B cell (primary cell): ENCODE measurements around the gene ERBIN. TPM values are rescaled to one million over a fixed set of nuclear protein-coding genes. Genes with fewer than 3 reads are reported as not detected.

ENCODE experiments used
- ATAC-seq: fragments of 200-7000 bp; cut with Tn5 transposase; one replicate; pipeline ENCODE4 v1.10.0; 2021; ENCODE audit warnings: low read depth, mild to moderate bottlenecking, moderate number of reproducible peaks, moderate library complexity
- CTCF ChIA-PET: fragments of 350-600 bp; sonication (Branson Sonifier 250); formaldehyde crosslinking; loops from one replicate; lab custom pipeline; 2021; ENCODE audit warnings: antibody characterized with exemption, inconsistent platforms; lab: Charles Lee
- POLR2A ChIA-PET: fragments of 350-600 bp; sonication (Branson Sonifier 250); formaldehyde crosslinking; loops from one replicate; lab custom pipeline; 2021; ENCODE audit warnings: antibody characterized with exemption; lab: Charles Lee
- DNase-seq: peaks from one replicate; pipeline ENCODE4 v3.0.0; 2013
- H2AFZ ChIP-seq: 2 replicates; pipeline ENCODE4 v1.6.1; 2012; ENCODE audit warnings: mild to moderate bottlenecking, low read depth, low read length; ENCODE audit not compliant: insufficient read depth, poor library complexity, severe bottlenecking
- H3K27ac ChIP-seq, 2 donors: 1 replicate in 1 of 2; 2 replicates in 1 of 2; pipeline ENCODE4 v1.5.1; 2012 to 2013; ENCODE audit warnings: low read length in 2 of 2, mild to moderate bottlenecking in 2 of 2, moderate library complexity in 1 of 2
- H3K27me3 ChIP-seq, 4 experiments: fragments of 200-600 bp in 1 of 4; sonication (generic) in 1 of 4; replicated peaks in 1 of 4; 1 replicate in 2 of 4; 2 replicates in 2 of 4; pipeline versions ENCODE4 v1.6.1 to v1.7.0; 2013 to 2016; ENCODE audit warnings: low read length in 3 of 4, mild to moderate bottlenecking in 2 of 4, mixed read lengths in 1 of 4, moderate library complexity in 1 of 4; ENCODE audit not compliant: insufficient read depth in 4 of 4, control insufficient read depth in 3 of 4; ENCODE audit errors: control extremely low read depth in 1 of 4
- H3K36me3 ChIP-seq, 2 experiments: replicated peaks in 1 of 2; 1 replicate in 1 of 2; 2 replicates in 1 of 2; pipeline versions ENCODE4 v1.6.1 to v1.7.1; 2013; ENCODE audit warnings: low read length in 1 of 2; ENCODE audit not compliant: insufficient read depth in 2 of 2, control insufficient read depth in 1 of 2; ENCODE audit errors: control extremely low read depth in 1 of 2, extremely low read depth in 1 of 2
- H3K4me1 ChIP-seq, 2 donors: fragments of 200-600 bp in 1 of 2; sonication (generic) in 1 of 2; 1 replicate in 1 of 2; 2 replicates in 1 of 2; pipeline versions ENCODE4 v1.5.1 to v1.6.1; 2013 to 2017; ENCODE audit warnings: low read length in 2 of 2; ENCODE audit not compliant: control insufficient read depth in 2 of 2, insufficient read depth in 2 of 2
- H3K4me2 ChIP-seq: replicated peaks from 2 replicates; pipeline ENCODE3; 2012; ENCODE audit warnings: mild to moderate bottlenecking, low read depth, low read length; ENCODE audit not compliant: poor library complexity, severe bottlenecking
- H3K4me3 ChIP-seq, 5 experiments: fragments of 200-600 bp in 1 of 5; sonication (generic) in 1 of 5; 1 replicate in 3 of 5; 2 replicates in 2 of 5; pipeline versions ENCODE4 v1.5.1 to v1.7.0; 2011 to 2016; ENCODE audit warnings: low read length in 4 of 5, mild to moderate bottlenecking in 4 of 5, low read depth in 2 of 5, control low read depth in 1 of 5, moderate library complexity in 1 of 5; ENCODE audit not compliant: insufficient read depth in 1 of 5; ENCODE audit errors: control extremely low read depth in 1 of 5, extremely low read depth in 1 of 5
- H3K79me2 ChIP-seq: fragments of 200-600 bp; sonication (generic); one replicate; pipeline ENCODE4 v1.6.0; 2016; ENCODE audit warnings: low read length; ENCODE audit not compliant: control insufficient read depth, insufficient read depth
- H3K9ac ChIP-seq: fragments of 200-600 bp; sonication (generic); 2 replicates; pipeline ENCODE4 v1.6.1; 2017; ENCODE audit warnings: mild to moderate bottlenecking, low read length, moderate library complexity
- H3K9me3 ChIP-seq, 3 donors: one replicate each; pipeline versions ENCODE4 v1.6.1 to v1.7.1; 2013; ENCODE audit warnings: low read length in 2 of 3; ENCODE audit not compliant: control insufficient read depth in 2 of 3, insufficient read depth in 1 of 3; ENCODE audit errors: control extremely low read depth in 1 of 3
- H4K20me1 ChIP-seq: 2 replicates; pipeline ENCODE4 v1.6.0; 2012; ENCODE audit warnings: mild to moderate bottlenecking, low read length; ENCODE audit not compliant: insufficient read depth, control insufficient read depth, poor library complexity, severe bottlenecking
- H3K27ac Mint-ChIP-seq: one replicate; pipeline ENCODE4 v1.8.0; 2021; ENCODE audit warnings: mixed read lengths
- H3K27me3 Mint-ChIP-seq: one replicate; pipeline ENCODE4 v1.8.0; 2021; ENCODE audit warnings: mixed read lengths
- H3K4me1 Mint-ChIP-seq: one replicate; pipeline ENCODE4 v1.8.0; 2021; ENCODE audit warnings: mixed read lengths
- H3K4me3 Mint-ChIP-seq: one replicate; pipeline ENCODE4 v1.8.0; 2021; ENCODE audit warnings: mixed read lengths
- H3K9me3 Mint-ChIP-seq: one replicate; pipeline ENCODE4 v1.8.0; 2022; ENCODE audit warnings: mixed read lengths; ENCODE audit not compliant: insufficient read depth
- EZH2 ChIP-seq: IDR thresholded peaks from 2 replicates; pipeline ENCODE4 v1.6.1; 2012; ENCODE audit warnings: borderline replicate concordance, low read depth, mild to moderate bottlenecking, moderate library complexity, low read length; ENCODE audit not compliant: insufficient read depth, poor library complexity, severe bottlenecking
- WGBS: methylation state at CpG from one replicate; pipeline ENCODE4 v1.1.5; 2013; ENCODE audit warnings: missing lambda C conversion rate; ENCODE audit not compliant: insufficient coverage; 5-methylcytosine and 5-hydroxymethylcytosine counted together
- intact Hi-C: fragments of 100-400 bp; cut with micrococcal nuclease; formaldehyde crosslinking; loops from one replicate; pipeline ENCODE4 v1.10.0; 2022
- polyA plus RNA-seq: library from polyadenylated mRNA; depleted of rRNA; stranded (reverse); fragments of >200 nt; gene quantifications from 2 replicates; pipeline ENCODE4 v1.2.3, GENCODE V29; 2012
- total RNA-seq, 2 donors: library from RNA; stranded (reverse); fragments of 120-200 nt in 1 of 2; gene quantifications; 1 replicate in 1 of 2; 2 replicates in 1 of 2; pipeline versions ENCODE4 v1.2.3 to v1.2.4, GENCODE V29; 2013 to 2022
- TF ChIP-seq, protein P1 (sequence below): fragments of 200-600 bp; IDR thresholded peaks from one replicate; pipeline ENCODE4 v1.8.0; 2022; ENCODE audit warnings: antibody characterized with exemption, mild to moderate bottlenecking

Gene ERBIN
- total and polyA plus RNA-seq, 2 donors (not counting 1 experiment from before 2014, with no cell fraction given), result 27.7 to 106 TPM

DNA sequence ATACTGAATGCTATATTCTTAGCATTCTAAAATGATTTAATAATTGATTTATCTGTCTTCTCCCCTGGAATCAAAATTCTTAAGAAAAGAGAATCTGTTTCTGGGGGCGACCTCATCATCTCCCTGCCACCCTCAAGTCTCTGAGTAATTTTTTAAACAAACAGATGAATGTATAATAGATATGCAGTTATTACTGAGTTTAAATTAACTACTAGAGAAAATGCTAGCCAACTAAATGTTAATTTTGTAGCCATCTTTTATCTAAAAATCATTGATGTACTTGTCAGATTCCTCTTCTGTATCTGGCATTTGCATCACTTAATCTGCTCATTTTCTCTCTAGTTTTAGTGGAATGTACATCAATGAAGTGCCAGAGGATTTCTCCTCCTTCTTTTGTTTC, 87.5 kb downstream of the ERBIN start:
- Histone ChIP-seq H3K4me2 (no peak overlapping the region), H3K27ac (peak overlapping the region in 1 of 2 donors; percentile 18), H3K4me3 (no peak overlapping the region), H3K4me1 (peaks cover 15 to 24% of the 10 kb centered on the region in 2 donors), H3K36me3 (peaks cover 5 to 29% of the 10 kb centered on the region in 2 experiments), H3K9me3 (no peaks in the 10 kb centered on the region), H3K27me3 (no peaks in the 10 kb centered on the region), H4K20me1 (no peaks in the 10 kb centered on the region), H3K9ac (no peak overlapping the region), H3K79me2 (peaks cover 44% of the 10 kb centered on the region), H2AFZ (no peak overlapping the region)
- ATAC-seq, result no peak
- Mint-ChIP-seq H3K4me3 (no peak overlapping the region), H3K27me3 (no peaks in the 10 kb centered on the region), H3K9me3 (peaks cover 2% of the 10 kb centered on the region), H3K27ac (peak overlapping the region; percentile 33), H3K4me1 (peaks cover 40% of the 10 kb centered on the region)
- ChIA-PET CTCF (no interaction called here), POLR2A (no interaction called here)
- TF ChIP-seq EZH2, result no peak
- TF ChIP-seq, protein P1, sequence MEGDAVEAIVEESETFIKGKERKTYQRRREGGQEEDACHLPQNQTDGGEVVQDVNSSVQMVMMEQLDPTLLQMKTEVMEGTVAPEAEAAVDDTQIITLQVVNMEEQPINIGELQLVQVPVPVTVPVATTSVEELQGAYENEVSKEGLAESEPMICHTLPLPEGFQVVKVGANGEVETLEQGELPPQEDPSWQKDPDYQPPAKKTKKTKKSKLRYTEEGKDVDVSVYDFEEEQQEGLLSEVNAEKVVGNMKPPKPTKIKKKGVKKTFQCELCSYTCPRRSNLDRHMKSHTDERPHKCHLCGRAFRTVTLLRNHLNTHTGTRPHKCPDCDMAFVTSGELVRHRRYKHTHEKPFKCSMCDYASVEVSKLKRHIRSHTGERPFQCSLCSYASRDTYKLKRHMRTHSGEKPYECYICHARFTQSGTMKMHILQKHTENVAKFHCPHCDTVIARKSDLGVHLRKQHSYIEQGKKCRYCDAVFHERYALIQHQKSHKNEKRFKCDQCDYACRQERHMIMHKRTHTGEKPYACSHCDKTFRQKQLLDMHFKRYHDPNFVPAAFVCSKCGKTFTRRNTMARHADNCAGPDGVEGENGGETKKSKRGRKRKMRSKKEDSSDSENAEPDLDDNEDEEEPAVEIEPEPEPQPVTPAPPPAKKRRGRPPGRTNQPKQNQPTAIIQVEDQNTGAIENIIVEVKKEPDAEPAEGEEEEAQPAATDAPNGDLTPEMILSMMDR, result no peak
- DNase-seq, result no peak
- no CpG with 5 or more reads among the region's 1 CpG for whole genome bisulfite sequencing
- intact Hi-C loops, result loop anchor here (5.0 to 10.0 kb wide), 2 partner anchors 87 to 289 kb away; partner anchors contain the start of genes ERBIN, NLN and SGTB

DNA sequence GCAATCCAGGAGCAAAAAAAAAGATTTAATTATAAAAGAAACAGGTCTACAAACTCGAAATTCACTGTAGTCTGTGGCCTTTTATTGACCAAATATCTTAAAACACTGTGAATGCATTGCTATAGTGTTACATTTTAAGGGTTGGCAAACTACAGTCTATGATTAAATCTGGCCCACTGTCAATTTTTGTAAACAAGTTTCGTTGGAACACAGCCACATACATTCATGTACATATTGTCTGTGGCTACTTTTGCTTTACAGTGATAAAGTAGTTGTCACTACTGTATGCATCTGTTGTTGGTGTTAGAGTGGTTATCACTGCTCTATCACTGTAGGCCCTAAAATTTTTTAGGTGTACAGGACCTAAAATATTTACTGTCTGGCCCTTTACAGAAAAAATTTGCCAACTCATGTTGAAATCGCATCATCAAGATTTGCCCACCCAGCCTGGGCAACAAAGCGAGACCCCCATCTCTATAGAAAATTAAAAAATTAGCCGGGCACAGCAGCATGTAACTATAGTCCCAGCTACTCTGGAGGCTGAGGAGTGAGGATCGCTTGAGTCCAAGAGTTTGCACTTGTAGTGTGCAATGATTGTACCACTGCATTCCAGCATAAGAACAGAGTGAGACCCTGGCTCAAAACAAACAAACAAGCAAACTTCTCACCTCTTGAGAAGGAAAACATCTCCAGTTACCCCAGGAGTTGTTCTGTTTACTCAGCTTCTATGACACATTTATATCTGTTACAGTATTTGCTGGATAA, 89.0 kb downstream of the ERBIN start:
- 100% methylated on average over 1 of the region's 6 CpGs for WGBS
- Histone ChIP-seq H3K36me3 (peaks cover 5 to 33% of the 10 kb centered on the region in 2 experiments), H3K4me2 (no peak overlapping the region), H3K4me3 (no peak overlapping the region), H3K4me1 (peaks cover 10% of the 10 kb centered on the region in 2 donors), H4K20me1 (no peaks in the 10 kb centered on the region), H3K9ac (no peak overlapping the region), H3K79me2 (peaks cover 36% of the 10 kb centered on the region), H3K9me3 (no peaks in the 10 kb centered on the region), H3K27me3 (no peaks in the 10 kb centered on the region), H3K27ac (peak overlapping the region in 1 of 2 donors; percentile 29), H2AFZ (no peak overlapping the region)
- Mint-ChIP-seq H3K27ac (no peak overlapping the region), H3K9me3 (peaks cover 2% of the 10 kb centered on the region), H3K4me1 (peaks cover 26% of the 10 kb centered on the region), H3K27me3 (no peaks in the 10 kb centered on the region), H3K4me3 (no peak overlapping the region)
- no peak for DNase-seq
- no peak for TF ChIP-seq EZH2
- TF ChIP-seq, protein P1, result no peak
- POLR2A ChIA-PET, result no interaction called here
- no peak for ATAC-seq
- CTCF ChIA-PET, result no interaction called here
- intact Hi-C loops, result loop anchor here (10.0 kb wide), 1 partner anchor 291 kb away; the partner anchor contains the start of genes NLN and SGTB
